Measurements from ENCODE around the gene DTNB.

- no peak for TF ChIP-seq CTCF (conservative IDR thresholded peaks at IDR 0.05)
- no peak for TF ChIP-seq EZH2 (IDR thresholded peaks at IDR 0.05; ENCODE audit: low read depth)
Measured at GRCh38 chr2:25552318-25552717, 121.1 kb downstream of the DTNB start.

Data from PC-9 (cell line).